Esophagus muscularis mucosa (tissue), 4 donors: ENCODE results near the gene CXXC5. TPM values are rescaled to one million over a fixed set of nuclear protein-coding genes. Genes with fewer than 3 reads are reported as not detected.
"Not testable (repeated sequence)": the region's sequence is repeated elsewhere in the genome, so short reads cannot be mapped to it uniquely, and the experiment has no call there.

ENCODE experiments used
- DNase-seq: peaks from one replicate; pipeline ENCODE4 v3.0.0-alpha.2; 2017; ENCODE audit errors: extremely low spot score
- H3K27ac ChIP-seq, 4 donors: fragments of 200-600 bp; sonication (generic); replicated peaks in 1 of 4; 1 replicate in 3 of 4; 2 replicates in 1 of 4; pipeline ENCODE4 v1.5.1; 2016 to 2019; ENCODE audit warnings: mild to moderate bottlenecking in 1 of 4
- H3K27me3 ChIP-seq, 4 donors: fragments of 200-600 bp; sonication (generic); one replicate each; pipeline versions ENCODE4 v1.5.1 to v1.6.0; 2016 to 2019
- H3K36me3 ChIP-seq, 4 donors: fragments of 200-600 bp; sonication (generic); one replicate each; pipeline ENCODE4 v1.5.1; 2016 to 2019
- H3K4me1 ChIP-seq, 4 donors: fragments of 200-600 bp; sonication (generic); one replicate each; pipeline ENCODE4 v1.5.1; 2016 to 2019
- H3K4me3 ChIP-seq, 4 donors: fragments of 200-600 bp; sonication (generic); 1 replicate in 2 of 4; 2 replicates in 2 of 4; pipeline ENCODE4 v1.5.1; 2016 to 2019; ENCODE audit warnings: mild to moderate bottlenecking in 4 of 4, moderate library complexity in 1 of 4
- H3K9me3 ChIP-seq, 4 donors: fragments of 200-600 bp; sonication (generic); 1 replicate in 3 of 4; 2 replicates in 1 of 4; pipeline ENCODE4 v1.5.1; 2016 to 2019
- EP300 ChIP-seq: sonication (generic); formaldehyde crosslinking; IDR thresholded peaks from one replicate; pipeline ENCODE4 v1.6.1; 2017; ENCODE audit warnings: antibody characterized with exemption
- POLR2A ChIP-seq: fragments of 450-650 bp; IDR thresholded peaks from one replicate; pipeline ENCODE4 v1.6.1; 2017; ENCODE audit warnings: antibody characterized with exemption, moderate library complexity, mild to moderate bottlenecking, low read depth
- POLR2AphosphoS5 ChIP-seq, 2 donors: sonication (generic); formaldehyde crosslinking; IDR thresholded peaks; one replicate each; pipeline ENCODE4 v1.6.1; 2017; ENCODE audit warnings: antibody characterized with exemption in 2 of 2
- WGBS: methylation state at CpG from one replicate; pipeline ENCODE4 v1.1.5; 2018; 5-methylcytosine and 5-hydroxymethylcytosine counted together
- intact Hi-C: fragments of 100-400 bp; cut with DNase I; formaldehyde crosslinking; loops from one replicate; pipeline ENCODE4 v1.15.1; 2023
- total RNA-seq, 4 donors: library from RNA; depleted of rRNA; stranded (reverse); fragments of >200 nt; gene quantifications; one replicate each; pipeline versions ENCODE4 v1.1.0 to v1.2.1, GENCODE V29; 2016
- TF ChIP-seq, protein P1 (sequence below), 3 experiments: fragments of 200-600 bp in 2 of 3; fragments of 450-650 bp in 1 of 3; sonication (generic) in 2 of 3; IDR thresholded peaks; one replicate each; pipeline ENCODE4 v1.5.1; 2017 to 2019; ENCODE audit warnings: antibody characterized with exemption in 3 of 3, mild to moderate bottlenecking in 2 of 3, moderate library complexity in 1 of 3

Gene CXXC5
- total RNA-seq, 4 donors from 2014 or later: 22.0 to 32.4 (median 27.8) TPM

DNA sequence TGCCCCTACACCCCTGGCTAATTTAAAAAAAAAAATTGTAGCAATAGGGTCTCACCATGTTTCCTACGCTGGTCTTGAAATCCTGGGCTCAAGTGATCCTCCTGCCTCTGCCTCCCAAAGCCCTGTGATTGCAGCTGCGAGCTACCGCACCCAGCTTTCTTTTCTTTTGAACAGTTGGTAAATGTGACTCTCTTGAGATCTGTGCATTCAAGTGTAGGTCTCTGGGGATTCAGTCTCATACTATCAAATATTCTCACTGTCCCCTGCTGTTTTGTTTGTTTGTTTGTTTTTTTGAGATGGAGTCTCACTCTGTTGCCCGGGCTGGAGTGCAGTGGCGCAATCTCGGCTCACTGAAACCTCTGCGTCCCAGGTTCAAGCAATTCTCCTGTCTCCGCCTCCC is 42.3 kb upstream of the CXXC5 start:
- H3K27ac ChIP-seq: no peak overlapping the region
- H3K27me3 ChIP-seq: no peaks in the 10 kb centered on the region
- peaks cover under 1 to 52% (median 39%) of the 10 kb centered on the region in 4 donors for H3K36me3 ChIP-seq
- H3K9me3 ChIP-seq: no peaks in the 10 kb centered on the region
- WGBS: 97% methylated on average over 8 of the region's 8 CpGs
- no peak for DNase-seq
- intact Hi-C loops: no loop called here
- no peak overlapping the region for H3K4me3 ChIP-seq
- peaks cover 0 to 11% (median 4%) of the 10 kb centered on the region in 4 donors for H3K4me1 ChIP-seq
- no peak for TF ChIP-seq POLR2A
- TF ChIP-seq, protein P1, sequence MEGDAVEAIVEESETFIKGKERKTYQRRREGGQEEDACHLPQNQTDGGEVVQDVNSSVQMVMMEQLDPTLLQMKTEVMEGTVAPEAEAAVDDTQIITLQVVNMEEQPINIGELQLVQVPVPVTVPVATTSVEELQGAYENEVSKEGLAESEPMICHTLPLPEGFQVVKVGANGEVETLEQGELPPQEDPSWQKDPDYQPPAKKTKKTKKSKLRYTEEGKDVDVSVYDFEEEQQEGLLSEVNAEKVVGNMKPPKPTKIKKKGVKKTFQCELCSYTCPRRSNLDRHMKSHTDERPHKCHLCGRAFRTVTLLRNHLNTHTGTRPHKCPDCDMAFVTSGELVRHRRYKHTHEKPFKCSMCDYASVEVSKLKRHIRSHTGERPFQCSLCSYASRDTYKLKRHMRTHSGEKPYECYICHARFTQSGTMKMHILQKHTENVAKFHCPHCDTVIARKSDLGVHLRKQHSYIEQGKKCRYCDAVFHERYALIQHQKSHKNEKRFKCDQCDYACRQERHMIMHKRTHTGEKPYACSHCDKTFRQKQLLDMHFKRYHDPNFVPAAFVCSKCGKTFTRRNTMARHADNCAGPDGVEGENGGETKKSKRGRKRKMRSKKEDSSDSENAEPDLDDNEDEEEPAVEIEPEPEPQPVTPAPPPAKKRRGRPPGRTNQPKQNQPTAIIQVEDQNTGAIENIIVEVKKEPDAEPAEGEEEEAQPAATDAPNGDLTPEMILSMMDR (IDR thresholded peaks at IDR 0.05): no peak
- TF ChIP-seq POLR2AphosphoS5 (IDR thresholded peaks at IDR 0.05): no peak
- no peak for TF ChIP-seq EP300

DNA sequence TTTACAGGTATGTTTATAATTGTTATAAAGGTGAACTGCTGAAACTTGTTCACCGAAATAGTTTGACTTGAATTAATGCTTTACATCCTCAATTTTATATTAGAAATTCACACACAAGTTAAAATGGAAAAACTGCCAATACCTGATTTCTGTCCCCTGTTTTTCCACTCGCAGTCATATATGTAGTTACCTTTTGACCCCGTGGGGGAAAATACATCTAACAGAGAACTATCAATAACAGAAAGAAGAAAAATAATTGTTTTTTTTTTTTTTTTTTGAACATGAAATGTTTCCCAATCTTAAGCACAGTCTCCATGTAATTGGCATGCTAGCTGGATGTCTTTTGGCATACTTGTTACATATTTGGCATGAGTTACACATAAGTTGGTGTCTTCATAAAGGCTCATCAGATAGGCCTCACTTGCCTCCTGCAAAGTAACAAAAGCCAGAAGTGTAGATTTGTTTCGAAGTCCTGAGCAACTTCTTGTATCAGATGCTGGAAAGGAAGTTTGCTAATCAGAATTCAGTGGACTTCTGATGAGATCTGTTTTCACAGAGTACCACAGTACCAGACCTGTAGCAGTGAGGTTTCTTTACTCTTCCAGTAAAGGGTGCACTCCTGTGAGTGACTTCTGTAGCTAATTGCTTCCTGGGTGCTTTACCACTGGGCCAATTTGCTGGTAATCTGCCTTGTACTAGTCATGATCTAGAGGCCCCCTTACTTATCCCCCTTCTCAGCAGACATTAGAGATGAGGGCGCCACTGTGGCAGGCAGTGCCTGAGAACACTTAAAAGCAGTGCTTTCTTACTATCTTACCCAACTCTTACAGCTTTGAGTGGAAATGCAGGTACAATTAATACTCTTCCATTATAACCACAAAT is 36.2 kb upstream of the CXXC5 start:
- H3K36me3 ChIP-seq: peaks cover 16 to 30% (median 25%) of the 10 kb centered on the region in 4 donors
- 86% methylated on average over 5 of the region's 5 CpGs for WGBS
- no peaks in the 10 kb centered on the region for H3K27me3 ChIP-seq
- no peak for DNase-seq
- H3K4me1 ChIP-seq: peaks cover 11 to 30% (median 21%) of the 10 kb centered on the region in 4 donors
- no peak overlapping the region for H3K4me3 ChIP-seq
- H3K9me3 ChIP-seq: no peaks in the 10 kb centered on the region
- TF ChIP-seq EP300 (no peak), POLR2AphosphoS5 (IDR thresholded peaks at IDR 0.05) (no peak), POLR2A (no peak)
- TF ChIP-seq, protein P1 (IDR thresholded peaks at IDR 0.05): no peak
- intact Hi-C loops: no loop called here
- no peak overlapping the region for H3K27ac ChIP-seq

DNA sequence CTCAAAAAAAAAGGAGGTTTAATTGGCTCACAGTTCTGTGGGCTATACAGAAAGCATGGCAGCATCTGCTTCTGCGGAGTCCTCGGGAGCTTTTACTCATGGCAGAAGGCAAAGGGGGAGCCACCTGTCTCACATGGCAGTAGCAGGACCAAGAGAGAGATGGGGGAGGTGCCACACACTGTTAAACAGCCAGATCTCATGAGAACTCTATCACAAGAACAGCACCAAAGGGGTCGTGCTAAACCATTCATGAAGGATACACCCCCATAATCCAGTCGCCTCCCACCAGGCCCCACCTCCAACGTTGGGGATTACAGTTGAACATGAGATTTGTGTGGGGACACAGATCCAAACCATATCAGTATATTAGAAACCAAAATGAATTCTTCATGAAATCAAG is 28.3 kb upstream of the CXXC5 start:
- TF ChIP-seq, protein P1 (IDR thresholded peaks at IDR 0.05): no peak
- no peak for TF ChIP-seq EP300
- no peak for TF ChIP-seq POLR2A
- TF ChIP-seq POLR2AphosphoS5 (IDR thresholded peaks at IDR 0.05): no peak
- no peak for DNase-seq
- Histone ChIP-seq H3K27me3 (no peaks in the 10 kb centered on the region), H3K36me3 (peaks cover 28 to 91% (median 81%) of the 10 kb centered on the region in 4 donors), H3K9me3 (no peaks in the 10 kb centered on the region), H3K4me1 (no peaks in the 10 kb centered on the region), H3K27ac (no peak overlapping the region), H3K4me3 (no peak overlapping the region)
- WGBS: 78% methylated on average over 5 of the region's 5 CpGs
- intact Hi-C loops: no loop called here

DNA sequence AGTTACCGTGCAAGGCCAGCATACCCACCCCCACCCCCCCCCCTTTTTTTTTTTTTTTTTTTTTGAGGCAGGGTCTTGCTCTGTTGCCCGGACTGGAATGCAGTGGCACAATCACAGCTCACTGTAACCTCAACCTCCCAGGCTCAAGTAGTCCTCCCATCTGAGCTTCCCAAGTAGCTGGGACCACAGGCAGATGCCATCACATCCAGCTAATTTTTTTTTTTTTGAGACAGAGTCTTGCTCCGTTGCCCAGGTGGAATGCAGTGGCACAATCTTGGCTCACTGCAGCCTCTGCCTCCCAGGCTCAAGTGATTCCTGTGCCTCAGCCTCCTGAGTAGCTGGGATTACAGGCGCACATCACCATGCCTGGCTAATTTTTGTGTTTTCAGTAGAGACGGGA is 22.8 kb upstream of the CXXC5 start:
- DNase-seq, H3K4me3 ChIP-seq, intact Hi-C loops, H3K27ac ChIP-seq, H3K9me3 ChIP-seq, H3K27me3 ChIP-seq: not testable (repeated sequence)
- WGBS: 82% methylated on average over 5 of the region's 5 CpGs
- Histone ChIP-seq H3K36me3 (peaks cover 33 to 98% (median 73%) of the 10 kb centered on the region in 4 donors), H3K4me1 (peaks cover 0 to 14% (median 8%) of the 10 kb centered on the region in 4 donors)

DNA sequence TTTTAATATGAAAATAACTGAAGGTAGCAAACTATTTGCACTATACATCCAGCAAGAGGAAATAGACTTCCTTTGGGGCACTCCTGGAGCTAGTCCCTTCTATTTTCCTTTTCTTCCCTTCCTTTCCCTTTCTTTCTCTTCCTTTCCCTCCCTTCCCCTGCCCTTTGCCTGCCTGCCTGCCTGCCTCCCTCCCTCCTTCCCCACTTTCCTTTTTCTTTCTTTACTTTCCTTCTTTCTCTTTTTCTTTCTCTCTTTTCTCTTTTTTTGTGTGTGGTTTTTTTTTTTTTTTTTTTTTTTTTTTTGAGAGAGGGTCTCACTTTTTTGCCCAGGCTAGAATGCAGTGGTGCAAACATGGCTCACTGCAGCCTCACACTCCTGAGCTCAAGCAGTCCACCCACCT is 17.3 kb upstream of the CXXC5 start:
- peaks cover 15 to 57% (median 34%) of the 10 kb centered on the region in 4 donors for H3K36me3 ChIP-seq
- no peaks in the 10 kb centered on the region for H3K27me3 ChIP-seq
- TF ChIP-seq EP300: no peak
- TF ChIP-seq POLR2A: no peak
- TF ChIP-seq, protein P1 (IDR thresholded peaks at IDR 0.05): no peak
- no peak for TF ChIP-seq POLR2AphosphoS5 (IDR thresholded peaks at IDR 0.05)
- H3K4me1 ChIP-seq: peaks cover 7 to 22% (median 21%) of the 10 kb centered on the region in 4 donors
- no peaks in the 10 kb centered on the region for H3K9me3 ChIP-seq
- intact Hi-C loops: no loop called here
- H3K4me3 ChIP-seq: no peak overlapping the region
- no peak overlapping the region for H3K27ac ChIP-seq
- DNase-seq: no peak
